Measurements from ENCODE around the gene CMIP.

CMIP gene

DNA sequence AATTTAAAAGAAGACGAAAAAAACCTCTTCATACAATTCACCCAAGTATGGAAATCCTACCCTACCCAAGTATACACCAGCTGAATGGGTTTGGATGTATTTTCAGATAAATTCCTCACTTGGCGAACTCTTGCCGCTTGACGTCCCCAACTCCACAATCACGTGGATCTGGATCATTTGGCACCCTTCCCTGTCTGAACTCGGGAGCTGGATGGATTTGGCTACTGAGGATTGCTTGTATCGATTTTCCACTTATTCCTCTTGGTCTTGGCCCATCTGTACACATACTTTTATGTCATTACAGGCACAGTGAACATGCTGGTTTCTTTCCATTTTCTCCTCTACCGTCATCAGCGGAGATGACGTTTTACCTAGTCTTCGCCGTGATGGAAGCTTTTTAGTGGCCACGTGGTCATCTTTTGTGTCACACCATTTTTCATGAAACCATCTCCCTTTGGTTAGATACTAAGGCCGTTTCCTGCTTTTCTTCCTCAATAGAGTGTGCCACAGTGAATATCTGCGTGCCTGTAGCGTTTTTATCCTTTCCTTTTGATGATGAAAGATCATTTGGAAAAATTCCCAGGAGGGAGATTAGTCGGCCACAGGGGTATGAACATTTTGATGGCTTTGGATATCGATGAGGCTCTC is 47.1 kb downstream of the CMIP start:
- no peak for TF ChIP-seq CTCF (IDR thresholded peaks at IDR 0.05; ENCODE audit: low read depth, low read length)
- H3K4me3 ChIP-seq (ENCODE audit: low read depth, low read length) = no peak overlapping the region

- no peak for TF ChIP-seq CTCF (IDR thresholded peaks at IDR 0.05; ENCODE audit: low read depth, low read length)
- H3K4me3 ChIP-seq (ENCODE audit: low read depth, low read length) = no peak overlapping the region
Observed at GRCh38 chr16:81492311-81492761, 47.7 kb downstream of the CMIP start.

DNA sequence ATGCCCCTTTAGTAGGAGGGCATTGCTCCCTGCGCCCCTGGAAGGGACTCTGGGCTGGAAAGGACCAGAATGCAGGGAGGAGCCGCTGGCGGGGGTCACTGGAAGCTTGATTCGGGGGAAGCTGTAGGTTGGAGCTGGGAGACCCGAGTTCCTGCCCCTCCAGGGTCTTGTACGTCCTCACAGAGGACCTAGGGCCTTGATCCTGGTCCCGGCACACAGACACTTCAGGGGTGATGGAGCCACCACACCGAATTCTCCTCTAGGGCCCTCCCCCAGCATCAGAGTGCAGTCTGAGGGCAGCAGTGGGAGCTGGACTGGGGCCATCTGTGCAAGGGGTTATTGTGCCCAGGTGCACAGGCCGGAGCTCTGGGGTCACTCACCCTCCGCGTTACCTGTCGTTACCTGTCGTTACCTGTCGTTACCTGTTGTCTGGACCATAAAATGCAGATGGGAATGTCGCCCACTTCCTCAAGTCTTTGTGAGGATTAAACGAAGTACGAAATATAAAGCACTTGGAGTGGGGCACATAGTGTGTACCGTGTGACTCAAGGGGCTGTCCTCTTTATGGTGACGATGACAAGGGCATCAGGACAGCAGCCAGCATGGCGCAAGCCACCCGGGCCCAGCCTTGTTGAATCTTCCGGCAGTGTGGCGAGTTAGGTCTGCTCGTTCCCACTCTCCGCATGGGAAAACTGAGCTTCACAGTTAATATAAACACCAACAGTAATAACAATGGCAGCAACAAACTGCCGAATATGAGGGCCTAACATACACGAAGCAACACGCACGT is 48.6 kb downstream of the CMIP start:
- TF ChIP-seq CTCF (IDR thresholded peaks at IDR 0.05; ENCODE audit: low read depth, low read length) = no peak
- H3K4me3 ChIP-seq (ENCODE audit: low read depth, low read length) = no peak overlapping the region

DNA sequence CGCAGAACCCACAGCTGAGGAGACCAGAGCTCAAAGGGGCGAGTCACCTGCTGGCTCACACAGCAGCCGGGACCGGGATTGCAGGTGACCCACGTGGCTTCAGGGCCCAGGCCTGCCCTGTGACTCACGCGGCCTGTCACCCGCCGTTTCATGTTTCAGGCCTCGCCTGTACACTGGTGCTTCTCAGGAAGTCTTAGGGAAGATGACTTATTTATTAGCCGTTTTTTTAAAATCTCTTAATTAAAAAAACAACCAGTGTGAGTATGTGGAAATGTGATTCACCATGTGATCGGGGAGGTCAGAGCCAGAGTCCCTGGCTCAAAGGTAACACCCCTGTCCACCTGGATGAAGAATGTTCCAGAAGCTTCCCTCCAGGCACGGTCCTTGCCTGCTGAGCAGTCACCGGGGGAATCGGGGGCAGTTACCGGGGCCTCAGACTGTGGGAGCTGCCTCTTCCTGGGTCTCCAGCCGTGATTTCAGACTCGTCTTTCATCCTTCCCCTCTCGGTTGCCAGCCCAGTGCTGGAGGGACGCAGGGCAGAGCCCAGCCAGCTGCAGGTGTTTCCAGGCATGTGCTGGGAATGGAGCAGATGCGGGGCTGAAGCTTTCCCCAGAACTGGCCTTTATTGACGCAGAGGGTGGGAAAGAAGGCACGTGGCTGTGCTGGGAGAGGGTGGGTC is 49.3 kb downstream of the CMIP start:
- no peak overlapping the region for H3K4me3 ChIP-seq (ENCODE audit: low read depth, low read length)
- no peak for TF ChIP-seq CTCF (IDR thresholded peaks at IDR 0.05; ENCODE audit: low read depth, low read length)

DNA sequence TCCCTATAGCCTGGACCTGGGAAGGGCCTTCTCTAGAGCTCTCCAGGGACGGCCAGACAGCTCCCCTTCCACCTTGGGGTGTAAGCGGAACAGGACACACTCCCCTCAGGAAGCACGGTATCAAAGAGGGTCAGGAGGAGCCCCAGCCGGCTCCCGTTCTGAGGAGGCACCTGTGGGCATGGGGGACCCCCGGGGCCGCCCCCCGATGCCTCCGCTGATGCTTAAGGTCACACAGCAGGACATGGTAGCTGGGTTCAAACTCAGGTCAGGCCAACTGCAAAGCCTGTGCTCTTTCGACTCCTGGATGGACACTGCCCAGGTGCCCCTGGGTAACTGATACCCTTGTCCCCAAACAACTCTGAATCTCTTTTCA is 49.8 kb downstream of the CMIP start:
- no peak for TF ChIP-seq CTCF (IDR thresholded peaks at IDR 0.05; ENCODE audit: low read depth, low read length)
- no peak overlapping the region for H3K4me3 ChIP-seq (ENCODE audit: low read depth, low read length)

DNA sequence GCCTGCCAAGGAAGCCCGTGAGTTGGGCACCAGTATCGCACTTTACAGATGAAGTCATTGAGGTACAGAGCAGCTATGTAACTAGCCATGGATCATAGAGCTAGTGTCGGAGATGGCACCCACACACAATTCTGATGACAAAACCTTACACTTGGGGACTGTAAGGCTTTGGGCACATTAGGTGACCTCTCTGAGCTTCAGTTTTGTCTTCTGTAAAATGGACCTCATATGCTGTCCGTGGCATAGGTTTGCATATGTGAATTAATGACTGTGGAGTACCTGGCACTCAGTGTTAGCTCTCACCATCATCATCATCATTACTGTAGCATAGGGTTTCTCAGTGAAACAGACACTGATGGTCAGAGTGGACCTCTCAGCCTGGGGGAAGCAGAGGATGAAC is 50.3 kb downstream of the CMIP start:
- TF ChIP-seq CTCF (IDR thresholded peaks at IDR 0.05; ENCODE audit: low read depth, low read length) = no peak
- H3K4me3 ChIP-seq (ENCODE audit: low read depth, low read length) = no peak overlapping the region
